OCI-LY3 (cell line): Measurements from ENCODE around the gene ABCC3.

Experiments used
- H2AFZ ChIP-seq: fragments of 200-600, 300-600 bp; shearing (Covaris generic); 2 replicates; pipeline ENCODE4 v1.6.0; 2014; ENCODE audit warnings: antibody characterized with exemption, low read depth, low read length
- H3K27ac ChIP-seq: fragments of 200-600, 300-600 bp; sonication (generic); 2 replicates; pipeline ENCODE4 v1.5.1; 2014; ENCODE audit warnings: mild to moderate bottlenecking, low read length, moderate library complexity, mixed read lengths
- H3K27me3 ChIP-seq: fragments of 200-600, 300-600 bp; sonication (generic); 2 replicates; pipeline ENCODE4 v1.6.1; 2014; ENCODE audit warnings: low read depth, low read length, mixed read lengths
- H3K36me3 ChIP-seq: fragments of 200-600, 300-600 bp; sonication (generic); replicated peaks from 2 replicates; pipeline ENCODE3; 2014; ENCODE audit warnings: low read depth, low read length, mixed read lengths
- H3K4me1 ChIP-seq: fragments of 300-600, 200-600 bp; sonication (generic); 2 replicates; pipeline ENCODE4 v1.6.1; 2014; ENCODE audit warnings: low read length, mixed read lengths
- H3K4me2 ChIP-seq: fragments of 200-600, 300-600 bp; sonication (generic); 2 replicates; pipeline ENCODE4 v1.6.1; 2014; ENCODE audit warnings: low read length, mixed read lengths
- H3K4me3 ChIP-seq: fragments of 300-600, 200-600 bp; sonication (generic); 2 replicates; pipeline ENCODE4 v1.5.1; 2014; ENCODE audit warnings: antibody characterized with exemption, mild to moderate bottlenecking, low read length, moderate library complexity
- H3K79me2 ChIP-seq: fragments of 300-600, 200-600 bp; shearing (Covaris generic); 2 replicates; pipeline ENCODE4 v1.6.1; 2014; ENCODE audit warnings: mild to moderate bottlenecking, low read length, mixed read lengths
- H3K9ac ChIP-seq: fragments of 300-600, 200-600 bp; shearing (Covaris generic); 2 replicates; pipeline ENCODE4 v1.6.0; 2014; ENCODE audit warnings: mild to moderate bottlenecking, low read length, moderate library complexity
- H3K9me3 ChIP-seq: fragments of 200-600, 300-600 bp; shearing (Covaris generic); 2 replicates; pipeline ENCODE4 v1.6.1; 2014; ENCODE audit warnings: low read length, mixed read lengths; ENCODE audit not compliant: insufficient read depth
- H4K20me1 ChIP-seq: fragments of 200-600, 300-600 bp; sonication (generic); 2 replicates; pipeline ENCODE4 v1.6.1; 2016; ENCODE audit warnings: low read length, mixed read lengths; ENCODE audit not compliant: insufficient read depth
- EZH2phosphoT487 ChIP-seq: fragments of 200-600 bp; shearing (Covaris generic); IDR thresholded peaks from 2 replicates; pipeline ENCODE4 v1.6.1; 2018; ENCODE audit warnings: antibody characterized with exemption, mixed run types, low read depth
- TF ChIP-seq, protein P1 (sequence below): fragments of 200-600, 300-600 bp; sonication (generic); IDR thresholded peaks from 2 replicates; pipeline ENCODE4 v1.5.1; 2014; ENCODE audit warnings: antibody characterized with exemption, low read length, low read depth

Gene ABCC3

DNA sequence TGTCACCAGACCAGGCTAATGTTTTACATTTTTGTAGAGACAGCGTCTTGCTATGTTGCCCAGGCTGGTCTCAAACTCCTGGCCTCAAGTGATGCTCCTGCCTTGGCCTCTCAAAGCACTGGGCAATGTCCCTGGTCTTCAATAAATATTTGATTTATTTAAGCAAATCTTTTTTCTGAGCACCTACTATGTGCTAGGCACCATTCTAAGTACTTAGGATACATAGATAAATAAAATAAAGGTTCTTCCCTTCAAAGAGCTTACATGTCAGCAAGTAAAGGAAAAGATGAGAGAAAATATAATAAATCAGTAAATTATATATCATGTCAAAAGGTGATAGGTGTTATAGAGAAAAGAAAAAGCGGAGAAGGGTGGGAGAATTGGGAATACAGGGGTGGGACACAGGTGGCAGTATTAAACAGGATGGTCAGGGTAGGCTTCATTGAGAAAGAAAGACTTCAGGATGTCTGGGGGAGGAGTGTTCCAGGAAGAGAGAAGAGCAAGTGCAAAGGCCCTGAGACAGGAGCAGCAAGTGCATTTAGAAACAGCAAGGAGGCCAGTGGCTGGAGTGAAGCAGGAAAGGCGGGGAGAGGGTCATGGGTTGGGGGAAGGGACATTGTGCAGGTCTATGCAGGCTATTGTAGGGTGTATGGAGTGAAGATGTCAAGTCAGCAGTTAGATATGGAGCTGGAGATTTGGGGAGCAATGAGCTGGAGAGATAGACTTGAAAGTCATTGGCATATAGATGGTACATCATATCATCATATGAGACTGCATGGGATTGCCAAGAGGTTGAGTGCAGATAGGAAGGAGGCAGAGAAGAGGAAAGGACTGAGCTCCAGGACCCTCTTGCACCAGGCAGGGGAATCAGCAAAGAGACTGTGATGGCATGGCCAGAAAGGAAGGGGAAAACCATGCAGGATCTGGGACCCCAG is 11.3 kb downstream of the ABCC3 start:
- Histone ChIP-seq H2AFZ (no peak overlapping the region), H3K79me2 (no peaks in the 10 kb centered on the region), H3K4me3 (no peak overlapping the region), H3K9me3 (no peaks in the 10 kb centered on the region), H4K20me1 (no peaks in the 10 kb centered on the region), H3K27ac (no peak overlapping the region), H3K4me2 (no peak overlapping the region), H3K4me1 (peaks cover 4% of the 10 kb centered on the region), H3K27me3 (no peaks in the 10 kb centered on the region), H3K36me3 (no peaks in the 10 kb centered on the region), H3K9ac (no peak overlapping the region)
- TF ChIP-seq, protein P1, sequence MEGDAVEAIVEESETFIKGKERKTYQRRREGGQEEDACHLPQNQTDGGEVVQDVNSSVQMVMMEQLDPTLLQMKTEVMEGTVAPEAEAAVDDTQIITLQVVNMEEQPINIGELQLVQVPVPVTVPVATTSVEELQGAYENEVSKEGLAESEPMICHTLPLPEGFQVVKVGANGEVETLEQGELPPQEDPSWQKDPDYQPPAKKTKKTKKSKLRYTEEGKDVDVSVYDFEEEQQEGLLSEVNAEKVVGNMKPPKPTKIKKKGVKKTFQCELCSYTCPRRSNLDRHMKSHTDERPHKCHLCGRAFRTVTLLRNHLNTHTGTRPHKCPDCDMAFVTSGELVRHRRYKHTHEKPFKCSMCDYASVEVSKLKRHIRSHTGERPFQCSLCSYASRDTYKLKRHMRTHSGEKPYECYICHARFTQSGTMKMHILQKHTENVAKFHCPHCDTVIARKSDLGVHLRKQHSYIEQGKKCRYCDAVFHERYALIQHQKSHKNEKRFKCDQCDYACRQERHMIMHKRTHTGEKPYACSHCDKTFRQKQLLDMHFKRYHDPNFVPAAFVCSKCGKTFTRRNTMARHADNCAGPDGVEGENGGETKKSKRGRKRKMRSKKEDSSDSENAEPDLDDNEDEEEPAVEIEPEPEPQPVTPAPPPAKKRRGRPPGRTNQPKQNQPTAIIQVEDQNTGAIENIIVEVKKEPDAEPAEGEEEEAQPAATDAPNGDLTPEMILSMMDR = no peak
- TF ChIP-seq EZH2phosphoT487 = no peak

DNA sequence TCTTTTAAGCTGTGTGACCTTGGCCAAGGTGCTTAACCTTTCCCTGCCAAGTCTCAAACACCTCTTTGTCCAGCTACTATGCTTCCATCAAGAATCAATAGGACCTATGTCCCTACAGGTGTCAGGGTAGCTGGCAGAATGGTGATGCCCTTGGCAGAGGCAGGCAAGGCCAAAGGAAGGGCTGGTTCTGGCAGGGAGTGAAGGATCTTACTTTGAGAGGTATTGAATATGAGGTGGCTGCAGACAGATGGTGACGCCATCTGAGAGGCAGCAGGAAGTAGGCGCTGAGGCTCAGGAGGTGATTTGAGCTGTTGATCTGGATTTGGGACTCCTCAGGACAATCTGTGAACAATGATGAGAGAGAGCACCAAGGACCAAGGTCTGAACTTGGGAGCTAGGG is 12.5 kb downstream of the ABCC3 start:
- Histone ChIP-seq H3K4me3 (no peak overlapping the region), H3K9me3 (no peaks in the 10 kb centered on the region), H3K79me2 (no peaks in the 10 kb centered on the region), H4K20me1 (no peaks in the 10 kb centered on the region), H3K4me2 (no peak overlapping the region), H2AFZ (no peak overlapping the region), H3K27ac (no peak overlapping the region), H3K36me3 (no peaks in the 10 kb centered on the region), H3K9ac (no peak overlapping the region), H3K4me1 (no peaks in the 10 kb centered on the region), H3K27me3 (no peaks in the 10 kb centered on the region)
- no peak for TF ChIP-seq EZH2phosphoT487
- TF ChIP-seq, protein P1 = no peak

DNA sequence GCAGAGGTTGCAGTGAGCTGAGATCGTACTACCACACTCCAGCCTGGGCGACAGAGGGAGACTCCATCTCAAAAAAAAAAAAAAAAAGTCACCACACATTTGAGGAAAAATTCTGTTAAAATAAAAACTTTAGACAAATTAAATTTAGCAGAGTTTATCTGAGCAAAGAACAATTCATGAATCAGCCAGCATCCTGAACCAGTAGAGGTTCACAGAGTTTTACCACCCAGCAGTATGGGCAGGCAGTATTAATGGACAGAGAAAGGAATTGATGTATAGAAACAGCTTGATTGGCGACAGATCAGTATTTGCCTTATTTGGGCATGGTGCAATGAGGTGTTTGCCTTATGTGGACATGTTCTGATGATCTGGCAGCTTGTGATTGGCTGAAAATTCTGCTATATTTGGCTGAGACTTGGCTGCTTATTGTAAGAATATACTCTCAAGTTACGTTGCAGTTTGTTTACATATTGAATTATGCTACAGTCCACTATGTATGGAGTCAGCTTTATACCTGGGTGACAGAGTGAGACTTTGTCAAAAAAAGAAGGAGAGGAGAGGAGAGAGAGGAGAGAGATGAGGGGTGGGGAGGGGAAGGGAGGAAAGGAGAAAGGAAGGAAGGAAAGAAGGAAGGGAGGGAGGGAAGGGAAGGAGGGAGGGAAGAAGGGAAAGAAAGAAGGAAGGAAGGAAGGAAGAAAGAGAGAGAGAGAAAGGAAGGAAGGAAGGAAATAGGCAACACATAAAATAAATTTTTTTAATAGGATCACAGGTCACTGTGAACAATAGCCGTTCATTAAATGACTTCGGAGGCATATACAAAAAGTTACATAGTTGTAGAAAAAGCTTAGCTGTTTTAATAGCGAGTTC is 14.6 kb downstream of the ABCC3 start:
- Histone ChIP-seq H3K27ac (no peak overlapping the region), H3K4me3 (no peak overlapping the region), H3K9ac (no peak overlapping the region), H3K79me2 (no peaks in the 10 kb centered on the region), H3K36me3 (no peaks in the 10 kb centered on the region), H2AFZ (no peak overlapping the region), H3K4me2 (no peak overlapping the region), H3K4me1 (no peaks in the 10 kb centered on the region), H4K20me1 (no peaks in the 10 kb centered on the region), H3K27me3 (no peaks in the 10 kb centered on the region), H3K9me3 (no peaks in the 10 kb centered on the region)
- TF ChIP-seq, protein P1 = no peak
- TF ChIP-seq EZH2phosphoT487 = no peak

DNA sequence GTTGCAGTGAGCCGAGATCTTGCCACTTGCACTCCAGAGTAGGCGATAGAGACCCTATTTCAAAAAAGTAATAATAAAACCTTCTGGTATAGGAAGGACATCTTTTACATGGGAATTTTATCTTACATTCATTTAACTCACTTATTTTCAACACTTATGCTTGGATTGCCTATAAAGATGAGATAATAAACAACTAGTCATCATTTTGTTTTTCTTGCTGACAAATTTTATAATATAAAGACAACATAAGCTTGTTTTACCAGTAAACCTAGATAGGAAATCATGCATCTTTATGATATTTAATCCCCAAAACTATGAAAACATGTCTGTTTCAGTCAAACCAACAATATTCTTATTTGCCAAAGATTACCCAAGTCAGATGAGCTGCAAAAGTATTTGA is 17.0 kb downstream of the ABCC3 start:
- no peaks in the 10 kb centered on the region for H3K36me3 ChIP-seq
- no peaks in the 10 kb centered on the region for H3K27me3 ChIP-seq
- TF ChIP-seq, protein P1 = no peak
- TF ChIP-seq EZH2phosphoT487 = no peak
- H3K27ac ChIP-seq = no peak overlapping the region
- H3K79me2 ChIP-seq = no peaks in the 10 kb centered on the region
- no peaks in the 10 kb centered on the region for H4K20me1 ChIP-seq
- no peak overlapping the region for H3K9ac ChIP-seq
- H3K9me3 ChIP-seq = no peaks in the 10 kb centered on the region
- no peak overlapping the region for H3K4me3 ChIP-seq
- no peak overlapping the region for H3K4me2 ChIP-seq
- H3K4me1 ChIP-seq = no peaks in the 10 kb centered on the region
- no peak overlapping the region for H2AFZ ChIP-seq
